GM10248 (cell line): ENCODE data around the gene PDRG1.
A peak's percentile ranks its signal among the peaks of the same experiment; 100 is the strongest.

Experiments used
- CTCF ChIA-PET: fragments of 300-600 bp; sonication (Branson Sonifier 250); formaldehyde crosslinking; extraction: SDS; loops from one replicate; lab custom pipeline; 2021; ENCODE audit warnings: antibody characterized with exemption; lab: Yijun Ruan, JAX
- POLR2A ChIA-PET: fragments of 350-650 bp; sonication (Branson Sonifier 250); formaldehyde crosslinking; extraction: SDS; loops from one replicate; lab custom pipeline; 2020; ENCODE audit warnings: antibody characterized with exemption; lab: Yijun Ruan, JAX
- DNase-seq: peaks from one replicate; pipeline ENCODE4 v3.0.0; 2012; ENCODE audit errors: extremely low spot score
- TF ChIP-seq, protein P1 (sequence below): IDR thresholded peaks from 2 replicates; pipeline ENCODE4 v1.5.1; 2012; ENCODE audit warnings: mild to moderate bottlenecking, low read depth; ENCODE audit errors: extremely low read depth, missing control alignments, control extremely low read depth

The PDRG1 gene

GRCh38 chr20:31951530-31952453 lies at the start of gene PDRG1:
PDRG1 (minus strand) TSS chr20:31952046; CDS start chr20:31951961, 85 bp downstream.
- ChIA-PET CTCF (interaction anchor here (0.8 to 9.1 kb wide), 46 partner anchors 9 to 139 kb away, joined by 3 to 200 read pairs (median 5); partner anchors contain the start of genes FOXS1 and XKR7), POLR2A (interaction anchor here (0.5 to 1.1 kb wide), 7 partner anchors 84 to 158 kb away, joined by 3 to 8 read pairs (median 4); partner anchors contain the start of gene TM9SF4)
- DNase-seq: peak; percentile 97
- TF ChIP-seq, protein P1, sequence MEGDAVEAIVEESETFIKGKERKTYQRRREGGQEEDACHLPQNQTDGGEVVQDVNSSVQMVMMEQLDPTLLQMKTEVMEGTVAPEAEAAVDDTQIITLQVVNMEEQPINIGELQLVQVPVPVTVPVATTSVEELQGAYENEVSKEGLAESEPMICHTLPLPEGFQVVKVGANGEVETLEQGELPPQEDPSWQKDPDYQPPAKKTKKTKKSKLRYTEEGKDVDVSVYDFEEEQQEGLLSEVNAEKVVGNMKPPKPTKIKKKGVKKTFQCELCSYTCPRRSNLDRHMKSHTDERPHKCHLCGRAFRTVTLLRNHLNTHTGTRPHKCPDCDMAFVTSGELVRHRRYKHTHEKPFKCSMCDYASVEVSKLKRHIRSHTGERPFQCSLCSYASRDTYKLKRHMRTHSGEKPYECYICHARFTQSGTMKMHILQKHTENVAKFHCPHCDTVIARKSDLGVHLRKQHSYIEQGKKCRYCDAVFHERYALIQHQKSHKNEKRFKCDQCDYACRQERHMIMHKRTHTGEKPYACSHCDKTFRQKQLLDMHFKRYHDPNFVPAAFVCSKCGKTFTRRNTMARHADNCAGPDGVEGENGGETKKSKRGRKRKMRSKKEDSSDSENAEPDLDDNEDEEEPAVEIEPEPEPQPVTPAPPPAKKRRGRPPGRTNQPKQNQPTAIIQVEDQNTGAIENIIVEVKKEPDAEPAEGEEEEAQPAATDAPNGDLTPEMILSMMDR: peak; percentile 91

GRCh38 chr20:31998246-31998645 lies 46.4 kb upstream of the PDRG1 start:
- TF ChIP-seq, protein P1: no peak
- CTCF ChIA-PET: interaction anchor here (1.3 kb wide), 1 partner anchor 32 kb away, joined by 3 read pairs; no protein-coding TSS in a partner anchor
- DNase-seq: no peak
- POLR2A ChIA-PET: no interaction called here

- CTCF ChIA-PET: interaction anchor here (1.5 kb wide), 1 partner anchor 27 kb away, joined by 3 read pairs; no protein-coding TSS in a partner anchor
- TF ChIP-seq, protein P1: no peak
These were observed 45.1 kb upstream of the PDRG1 start for GRCh38 chr20:31996996-31997395.

GRCh38 chr20:31992086-31992485 lies 40.2 kb upstream of the PDRG1 start:
- no peak for DNase-seq
- POLR2A ChIA-PET: no interaction called here
- CTCF ChIA-PET: no interaction called here

More at GRCh38 chr20:31996996-31997395, 45.1 kb upstream of the PDRG1 start:
- DNase-seq: no peak
- POLR2A ChIA-PET: no interaction called here

GRCh38 chr20:31991339-31991705 lies 39.5 kb upstream of the PDRG1 start:
- ChIA-PET POLR2A (no interaction called here), CTCF (interaction anchor here (1.4 to 2.3 kb wide), 2 partner anchors 39 to 40 kb away, joined by 5 to 10 read pairs; partner anchors contain the start of gene PDRG1)
- DNase-seq: no peak
- TF ChIP-seq, protein P1: no peak

More at GRCh38 chr20:31992086-31992485, 40.2 kb upstream of the PDRG1 start:
- TF ChIP-seq, protein P1: no peak

GRCh38 chr20:31990641-31991338 lies 38.9 kb upstream of the PDRG1 start:
- ChIA-PET POLR2A (no interaction called here), CTCF (interaction anchor here (1.4 to 2.3 kb wide), 2 partner anchors 39 to 41 kb away, joined by 5 to 10 read pairs; partner anchors contain the start of gene PDRG1)
- TF ChIP-seq, protein P1: no peak
- no peak for DNase-seq
